Measurements from ENCODE around the gene PKP4. TPM values are rescaled to one million over a fixed set of nuclear protein-coding genes. Genes with fewer than 3 reads are reported as not detected.

The PKP4 gene
- total RNA-seq, 1 experiment from 2014 or later = 40.1 TPM

DNA sequence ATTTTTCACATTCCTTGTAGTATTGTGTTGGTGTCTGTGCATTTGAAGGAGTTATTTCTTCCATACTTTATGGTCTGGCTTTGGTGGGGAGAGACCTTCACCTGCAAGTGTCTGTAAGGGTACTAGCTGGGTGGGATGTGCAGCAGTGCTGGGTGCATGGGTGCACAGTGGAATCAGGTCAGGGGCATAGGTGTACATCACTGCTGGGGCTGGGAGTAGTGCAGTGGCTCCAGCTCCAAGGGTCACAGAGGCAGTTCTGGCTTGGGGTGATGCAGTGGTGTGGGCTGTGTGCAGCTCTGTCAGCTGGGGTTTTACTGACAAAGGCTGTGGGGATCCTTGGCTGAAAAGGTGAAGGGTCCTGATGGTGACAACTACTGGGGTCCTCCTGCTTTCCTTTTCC lies 45.0 kb upstream of the PKP4 start:
- CTCF ChIA-PET = no interaction called here
- no peaks in the 10 kb centered on the region for H3K9me3 ChIP-seq (ENCODE audit: low read length)
- H3K9ac ChIP-seq (ENCODE audit: low read length) = no peak overlapping the region
- BruUV-seq (replicated peaks) = no TSS peak
- H3K79me2 ChIP-seq (ENCODE audit: low read length) = no peaks in the 10 kb centered on the region
- H3K36me3 ChIP-seq (ENCODE audit: low read depth, low read length) = no peaks in the 10 kb centered on the region
- H3F3A ChIP-seq (ENCODE audit: low read length, unreplicated experiment) = no peaks in the 10 kb centered on the region
- no peak overlapping the region for H2AFZ ChIP-seq (ENCODE audit: low read length)
- DNase-seq (no peak), ATAC-seq (no peak)
- no peaks in the 10 kb centered on the region for H4K20me1 ChIP-seq (ENCODE audit: low read length)
- no peaks in the 10 kb centered on the region for H3K27me3 ChIP-seq (ENCODE audit: low read length)
- no peaks in the 10 kb centered on the region for H3K9me2 ChIP-seq (replicated peaks; ENCODE audit: low read length)
- no peak overlapping the region for H3K27ac ChIP-seq (ENCODE audit: low read length)
- TF ChIP-seq, protein P1, sequence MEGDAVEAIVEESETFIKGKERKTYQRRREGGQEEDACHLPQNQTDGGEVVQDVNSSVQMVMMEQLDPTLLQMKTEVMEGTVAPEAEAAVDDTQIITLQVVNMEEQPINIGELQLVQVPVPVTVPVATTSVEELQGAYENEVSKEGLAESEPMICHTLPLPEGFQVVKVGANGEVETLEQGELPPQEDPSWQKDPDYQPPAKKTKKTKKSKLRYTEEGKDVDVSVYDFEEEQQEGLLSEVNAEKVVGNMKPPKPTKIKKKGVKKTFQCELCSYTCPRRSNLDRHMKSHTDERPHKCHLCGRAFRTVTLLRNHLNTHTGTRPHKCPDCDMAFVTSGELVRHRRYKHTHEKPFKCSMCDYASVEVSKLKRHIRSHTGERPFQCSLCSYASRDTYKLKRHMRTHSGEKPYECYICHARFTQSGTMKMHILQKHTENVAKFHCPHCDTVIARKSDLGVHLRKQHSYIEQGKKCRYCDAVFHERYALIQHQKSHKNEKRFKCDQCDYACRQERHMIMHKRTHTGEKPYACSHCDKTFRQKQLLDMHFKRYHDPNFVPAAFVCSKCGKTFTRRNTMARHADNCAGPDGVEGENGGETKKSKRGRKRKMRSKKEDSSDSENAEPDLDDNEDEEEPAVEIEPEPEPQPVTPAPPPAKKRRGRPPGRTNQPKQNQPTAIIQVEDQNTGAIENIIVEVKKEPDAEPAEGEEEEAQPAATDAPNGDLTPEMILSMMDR (conservative IDR thresholded peaks at IDR 0.05; ENCODE audit: low read depth, low read length) = no peak
- intact Hi-C loops (cut with micrococcal nuclease) = no loop called here
- no peak overlapping the region for H3K4me3 ChIP-seq (ENCODE audit: low read length)
- POLR2A ChIA-PET (ENCODE audit: unreplicated experiment) = no interaction called here
- no peaks in the 10 kb centered on the region for H3K4me1 ChIP-seq (ENCODE audit: insufficient read depth, low read length)
- no peak overlapping the region for H3K4me2 ChIP-seq (ENCODE audit: low read length)

DNA sequence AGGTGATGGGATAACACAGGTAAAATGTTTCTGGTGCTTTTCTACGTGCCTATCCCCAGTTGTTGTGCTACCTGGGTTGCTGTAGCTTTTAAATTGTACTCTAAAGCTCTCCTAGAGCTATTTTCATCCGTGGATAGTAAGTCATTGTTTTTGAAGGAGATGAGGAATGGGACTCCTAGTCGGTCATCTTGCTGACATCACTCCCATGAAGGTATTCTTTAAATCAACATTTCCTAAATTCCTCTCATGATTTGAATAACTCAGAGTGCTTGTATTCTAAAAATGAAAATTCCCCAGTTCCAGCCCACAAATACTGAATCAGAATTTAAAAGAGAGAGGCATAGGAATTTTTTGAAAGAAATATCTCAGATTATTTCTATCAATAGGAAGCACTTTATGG lies 44.5 kb upstream of the PKP4 start:
- ATAC-seq = no peak
- no peak overlapping the region for H2AFZ ChIP-seq (ENCODE audit: low read length)
- H3K4me3 ChIP-seq (ENCODE audit: low read length) = no peak overlapping the region
- TF ChIP-seq EZH2 (IDR thresholded peaks at IDR 0.05; ENCODE audit: low read length, unreplicated experiment) = no peak
- no peak for TF ChIP-seq EZH2phosphoT487 (IDR thresholded peaks at IDR 0.05; ENCODE audit: borderline replicate concordance, low read length)
- TF ChIP-seq, protein P1 (conservative IDR thresholded peaks at IDR 0.05; ENCODE audit: low read depth, low read length) = no peak
- no peaks in the 10 kb centered on the region for H3K9me3 ChIP-seq (ENCODE audit: low read length)
- no peaks in the 10 kb centered on the region for H4K20me1 ChIP-seq (ENCODE audit: low read length)
- POLR2A ChIA-PET (ENCODE audit: unreplicated experiment) = no interaction called here
- no peaks in the 10 kb centered on the region for H3F3A ChIP-seq (ENCODE audit: low read length, unreplicated experiment)
- no peaks in the 10 kb centered on the region for H3K27me3 ChIP-seq (ENCODE audit: low read length)
- no peaks in the 10 kb centered on the region for H3K36me3 ChIP-seq (ENCODE audit: low read depth, low read length)
- no TSS peak for BruUV-seq (replicated peaks)
- no peak overlapping the region for H3K9ac ChIP-seq (ENCODE audit: low read length)
- H3K4me1 ChIP-seq (ENCODE audit: insufficient read depth, low read length) = no peaks in the 10 kb centered on the region
- CTCF ChIA-PET = no interaction called here
- intact Hi-C loops (cut with micrococcal nuclease) = no loop called here
- H3K4me2 ChIP-seq (ENCODE audit: low read length) = no peak overlapping the region
- H3K27ac ChIP-seq (ENCODE audit: low read length) = no peak overlapping the region
- no peak for DNase-seq
- no peaks in the 10 kb centered on the region for H3K9me2 ChIP-seq (replicated peaks; ENCODE audit: low read length)
- H3K79me2 ChIP-seq (ENCODE audit: low read length) = no peaks in the 10 kb centered on the region

DNA sequence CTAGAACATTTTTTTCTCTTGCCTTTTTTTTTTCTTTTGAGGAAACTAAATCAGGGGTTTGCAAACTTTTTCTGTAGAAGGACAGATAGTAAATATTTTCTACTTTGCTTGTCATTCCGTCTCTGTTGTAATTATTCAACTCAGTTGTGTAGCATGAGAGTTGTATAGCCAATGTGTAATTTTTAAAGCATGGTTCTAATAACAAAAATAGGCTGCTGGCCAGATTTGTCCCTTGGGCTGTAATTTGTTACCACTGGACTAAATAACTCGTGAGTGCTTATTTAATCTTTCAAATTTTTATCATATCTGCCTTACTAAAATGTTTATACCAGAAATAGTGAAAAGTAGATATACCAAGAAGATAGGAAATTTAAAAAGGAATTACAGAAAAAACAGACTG lies 43.2 kb upstream of the PKP4 start:
- no peak overlapping the region for H3K4me3 ChIP-seq (ENCODE audit: low read length)
- no peaks in the 10 kb centered on the region for H3K36me3 ChIP-seq (ENCODE audit: low read depth, low read length)
- H3K79me2 ChIP-seq (ENCODE audit: low read length) = no peaks in the 10 kb centered on the region
- no peaks in the 10 kb centered on the region for H3F3A ChIP-seq (ENCODE audit: low read length, unreplicated experiment)
- H3K9me3 ChIP-seq (ENCODE audit: low read length) = no peaks in the 10 kb centered on the region
- H3K27me3 ChIP-seq (ENCODE audit: low read length) = no peaks in the 10 kb centered on the region
- DNase-seq = no peak
- TF ChIP-seq, protein P1 (conservative IDR thresholded peaks at IDR 0.05; ENCODE audit: low read depth, low read length) = no peak
- TF ChIP-seq EZH2phosphoT487 (IDR thresholded peaks at IDR 0.05; ENCODE audit: borderline replicate concordance, low read length) (no peak), EZH2 (IDR thresholded peaks at IDR 0.05; ENCODE audit: low read length, unreplicated experiment) (no peak)
- H2AFZ ChIP-seq (ENCODE audit: low read length) = no peak overlapping the region
- H3K9ac ChIP-seq (ENCODE audit: low read length) = no peak overlapping the region
- ChIA-PET POLR2A (ENCODE audit: unreplicated experiment) (no interaction called here), CTCF (no interaction called here)
- H3K27ac ChIP-seq (ENCODE audit: low read length) = no peak overlapping the region
- H3K4me2 ChIP-seq (ENCODE audit: low read length) = no peak overlapping the region
- BruUV-seq (replicated peaks) = no TSS peak
- no peaks in the 10 kb centered on the region for H3K4me1 ChIP-seq (ENCODE audit: insufficient read depth, low read length)
- no peak for ATAC-seq
- no peaks in the 10 kb centered on the region for H4K20me1 ChIP-seq (ENCODE audit: low read length)
- no peaks in the 10 kb centered on the region for H3K9me2 ChIP-seq (replicated peaks; ENCODE audit: low read length)
- intact Hi-C loops (cut with micrococcal nuclease) = no loop called here
